ENCODE results near the gene DPAGT1.
"Not testable (repeated sequence)": the region's sequence is repeated elsewhere in the genome, so short reads cannot be mapped to it uniquely, and the experiment has no call there.

Gene DPAGT1

GRCh38 chr11:119093942-119094815 lies 7.5 kb downstream of the DPAGT1 start:
- DNase-seq, result no peak

GRCh38 chr11:119092880-119093842 lies 8.5 kb downstream of the DPAGT1 start:
- DNase-seq, result no peak

- no peak for DNase-seq
Observed at GRCh38 chr11:119091966-119092879, 9.4 kb downstream of the DPAGT1 start.

- DNase-seq, result no peak
Observed at GRCh38 chr11:119091178-119091577, 10.5 kb downstream of the DPAGT1 start.

GRCh38 chr11:119089319-119089718 lies 12.3 kb downstream of the DPAGT1 start:
- DNase-seq, result no peak

- DNase-seq, result no peak
Observed at GRCh38 chr11:119088406-119088805, 13.2 kb downstream of the DPAGT1 start.

GRCh38 chr11:119087747-119088241 lies 13.9 kb downstream of the DPAGT1 start:
- no peak for DNase-seq

- no peak for DNase-seq
Observed at GRCh38 chr11:119087123-119087522, 14.5 kb downstream of the DPAGT1 start.

- no peak for DNase-seq
Observed at GRCh38 chr11:119085437-119085847, 16.2 kb downstream of the DPAGT1 start.

- DNase-seq, result peak; percentile 60 to 91
Observed at GRCh38 chr11:119084663-119085436, 16.8 kb downstream of the DPAGT1 start, which contains the start of gene HMBS. Gene HMBS (plus strand): TSS chr11:119084881. CDS start chr11:119085034, 153 bp downstream.

GRCh38 chr11:119081682-119082260 lies 19.9 kb downstream of the DPAGT1 start:
- no peak for DNase-seq

GRCh38 chr11:119078675-119079420 lies 22.8 kb downstream of the DPAGT1 start:
- DNase-seq, result no peak

- no peak for DNase-seq
Observed at GRCh38 chr11:119077839-119078238, 23.8 kb downstream of the DPAGT1 start.

GRCh38 chr11:119067371-119068222 lies 34.1 kb downstream of the DPAGT1 start, which contains the start of gene VPS11:
Gene VPS11 (plus strand): TSS chr11:119067818. CDS start chr11:119067824, 6 bp downstream.
- peak; percentile 68 to 78 for DNase-seq

GRCh38 chr11:119065369-119065768 lies 36.3 kb downstream of the DPAGT1 start:
- no peak for DNase-seq

GRCh38 chr11:119062779-119063178 lies 38.9 kb downstream of the DPAGT1 start:
- no peak for DNase-seq

- DNase-seq, result no peak
Observed at GRCh38 chr11:119061256-119061655, 40.4 kb downstream of the DPAGT1 start.

GRCh38 chr11:119059128-119059527 lies 42.5 kb downstream of the DPAGT1 start:
- not testable (repeated sequence) for DNase-seq
